Neural crest cell (in vitro differentiated cells): ENCODE data around the gene SUPT6H. TPM values are rescaled to one million over a fixed set of nuclear protein-coding genes. Genes with fewer than 3 reads are reported as not detected.
A peak's percentile ranks its signal among the peaks of the same experiment; 100 is the strongest.
"Not testable (repeated sequence)": the region's sequence is repeated elsewhere in the genome, so short reads cannot be mapped to it uniquely, and the experiment has no call there.

Source experiments
- DNase-seq: peaks from one replicate; pipeline ENCODE4 v3.0.0; 2021; ENCODE audit warnings: low read depth, mixed read lengths, low spot score
- H3K27ac Mint-ChIP-seq: one replicate; pipeline ENCODE4 v1.8.0; 2021; ENCODE audit warnings: mild to moderate bottlenecking, mixed read lengths; ENCODE audit not compliant: unreplicated experiment
- H3K27me3 Mint-ChIP-seq: 2 replicates; pipeline ENCODE4 v1.8.0; 2021; ENCODE audit warnings: low read depth, mild to moderate bottlenecking, mixed read lengths
- H3K36me3 Mint-ChIP-seq: 2 replicates; pipeline ENCODE4 v1.8.0; 2021; ENCODE audit warnings: low read depth, mild to moderate bottlenecking, mixed read lengths
- H3K4me1 Mint-ChIP-seq: 2 replicates; pipeline ENCODE4 v1.8.0; 2021; ENCODE audit warnings: mixed read lengths
- H3K4me3 Mint-ChIP-seq: one replicate; pipeline ENCODE4 v1.8.0; 2021; ENCODE audit warnings: mild to moderate bottlenecking, mixed read lengths
- H3K9me3 Mint-ChIP-seq: 2 replicates; pipeline ENCODE4 v1.8.0; 2021; ENCODE audit warnings: mixed read lengths
- total RNA-seq: library from RNA; stranded (reverse); gene quantifications from 2 replicates; pipeline ENCODE4 v1.2.1, GENCODE V29; 2021
- TF ChIP-seq, protein P1 (sequence below): fragments of 200-600 bp; sonication (generic); conservative IDR thresholded peaks from 2 replicates; pipeline ENCODE4 v1.5.0; 2021; ENCODE audit warnings: antibody characterized with exemption, mild to moderate bottlenecking

The SUPT6H gene
- total RNA-seq, 1 donor from 2014 or later, result 70.0 TPM

DNA sequence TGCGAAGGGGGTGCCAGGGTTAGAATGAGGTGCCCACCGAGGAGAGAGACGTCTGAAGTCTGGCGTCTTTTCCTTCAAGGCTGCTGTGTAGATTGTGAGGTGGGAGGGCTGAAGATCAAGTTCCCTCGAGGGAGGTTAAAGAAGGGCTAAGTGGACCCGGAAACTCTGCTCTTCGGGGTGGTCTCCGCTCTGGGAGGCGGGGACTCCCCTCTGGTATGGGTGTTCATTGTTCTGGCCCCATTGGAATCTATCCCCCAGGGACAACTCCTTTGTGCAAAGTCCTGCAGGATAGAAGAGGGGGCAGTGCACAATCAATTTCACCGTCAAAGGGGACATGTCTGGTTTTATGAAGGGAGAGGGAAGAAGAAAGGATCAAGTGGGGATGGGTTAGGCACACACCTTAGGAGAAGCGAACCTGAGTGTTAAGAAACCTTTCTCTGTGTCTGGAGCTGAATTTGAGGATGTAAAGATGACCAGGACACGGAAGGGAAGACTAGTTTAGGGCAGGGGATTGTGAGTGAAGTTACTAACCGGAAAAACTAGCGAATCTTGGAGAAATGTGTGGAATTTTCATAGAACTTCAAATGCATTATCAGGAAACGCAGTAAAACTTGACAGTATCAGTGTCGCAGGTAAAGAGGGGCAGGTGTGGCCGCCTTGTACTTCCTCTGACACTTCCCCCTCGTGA is 56.5 kb downstream of the SUPT6H start:
- Mint-ChIP-seq H3K36me3 (peaks cover 30% of the 10 kb centered on the region), H3K9me3 (no peaks in the 10 kb centered on the region), H3K27me3 (peaks cover 8% of the 10 kb centered on the region), H3K4me1 (peaks cover 63% of the 10 kb centered on the region), H3K27ac (peak overlapping the region; percentile 98), H3K4me3 (peak overlapping the region; percentile 87)
- TF ChIP-seq, protein P1, sequence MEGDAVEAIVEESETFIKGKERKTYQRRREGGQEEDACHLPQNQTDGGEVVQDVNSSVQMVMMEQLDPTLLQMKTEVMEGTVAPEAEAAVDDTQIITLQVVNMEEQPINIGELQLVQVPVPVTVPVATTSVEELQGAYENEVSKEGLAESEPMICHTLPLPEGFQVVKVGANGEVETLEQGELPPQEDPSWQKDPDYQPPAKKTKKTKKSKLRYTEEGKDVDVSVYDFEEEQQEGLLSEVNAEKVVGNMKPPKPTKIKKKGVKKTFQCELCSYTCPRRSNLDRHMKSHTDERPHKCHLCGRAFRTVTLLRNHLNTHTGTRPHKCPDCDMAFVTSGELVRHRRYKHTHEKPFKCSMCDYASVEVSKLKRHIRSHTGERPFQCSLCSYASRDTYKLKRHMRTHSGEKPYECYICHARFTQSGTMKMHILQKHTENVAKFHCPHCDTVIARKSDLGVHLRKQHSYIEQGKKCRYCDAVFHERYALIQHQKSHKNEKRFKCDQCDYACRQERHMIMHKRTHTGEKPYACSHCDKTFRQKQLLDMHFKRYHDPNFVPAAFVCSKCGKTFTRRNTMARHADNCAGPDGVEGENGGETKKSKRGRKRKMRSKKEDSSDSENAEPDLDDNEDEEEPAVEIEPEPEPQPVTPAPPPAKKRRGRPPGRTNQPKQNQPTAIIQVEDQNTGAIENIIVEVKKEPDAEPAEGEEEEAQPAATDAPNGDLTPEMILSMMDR, result no peak
- DNase-seq, result no peak

DNA sequence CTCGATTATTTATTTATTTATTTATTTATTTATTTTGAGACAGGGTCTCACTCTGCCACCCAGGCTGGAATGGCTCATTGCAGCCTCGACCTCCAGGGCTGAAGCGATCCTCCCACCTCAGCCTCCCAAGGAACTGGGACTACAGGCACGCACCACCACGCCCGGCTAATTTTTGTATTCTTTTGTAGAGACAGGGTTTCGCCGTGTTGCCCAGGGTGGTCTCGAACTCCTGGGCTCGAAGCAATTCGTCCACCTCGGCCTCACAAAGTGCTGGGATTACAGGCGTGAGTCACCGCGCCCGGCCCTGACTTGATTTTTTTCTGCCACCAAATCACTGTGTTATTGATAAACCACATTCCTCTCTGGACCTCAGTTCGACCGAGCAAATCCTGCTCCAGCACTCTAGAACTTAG is 57.0 kb downstream of the SUPT6H start:
- H3K36me3 Mint-ChIP-seq, result peaks cover 26% of the 10 kb centered on the region
- H3K4me1 Mint-ChIP-seq, result peaks cover 67% of the 10 kb centered on the region
- peak; percentile 18 for DNase-seq
- H3K27me3 Mint-ChIP-seq, result peaks cover 8% of the 10 kb centered on the region
- TF ChIP-seq, protein P1, result no peak
- peak overlapping the region; percentile 98 for H3K27ac Mint-ChIP-seq
- peak overlapping the region; percentile 100 for H3K4me3 Mint-ChIP-seq
- no peaks in the 10 kb centered on the region for H3K9me3 Mint-ChIP-seq

DNA sequence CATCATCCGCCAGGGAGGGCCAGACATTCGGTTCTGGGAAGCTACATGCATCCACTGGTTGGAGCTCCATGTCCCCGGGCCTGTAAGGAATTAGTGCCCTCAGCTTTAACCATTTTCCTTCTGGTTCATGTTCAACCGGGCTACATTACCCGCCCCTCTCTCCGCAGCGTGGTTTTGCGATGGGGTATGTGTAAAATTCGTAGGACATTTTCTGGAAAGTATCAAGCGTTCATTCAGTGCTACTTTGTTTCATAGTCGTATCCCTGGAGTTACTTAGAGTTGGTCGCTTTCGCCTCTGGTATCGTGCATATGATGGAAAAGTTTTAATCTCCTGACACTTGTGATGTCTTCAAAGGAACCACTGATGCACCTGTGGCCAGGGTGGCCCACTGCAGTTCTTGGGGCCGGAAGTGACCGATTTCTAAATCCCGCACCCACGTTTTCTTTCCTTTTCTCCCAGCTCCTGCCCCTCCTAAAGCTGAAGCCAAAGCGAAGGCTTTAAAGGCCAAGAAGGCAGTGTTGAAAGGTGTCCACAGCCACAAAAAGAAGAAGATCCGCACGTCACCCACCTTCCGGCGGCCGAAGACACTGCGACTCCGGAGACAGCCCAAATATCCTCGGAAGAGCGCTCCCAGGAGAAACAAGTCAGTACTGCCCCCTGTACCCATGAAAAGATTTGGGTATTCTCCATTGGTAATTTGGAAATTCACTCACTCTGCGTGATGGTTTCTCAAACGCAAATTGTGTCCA is 58.4 kb downstream of the SUPT6H start:
- Mint-ChIP-seq H3K4me1 (peaks cover 78% of the 10 kb centered on the region), H3K9me3 (no peaks in the 10 kb centered on the region), H3K36me3 (peaks cover 23% of the 10 kb centered on the region), H3K27ac (peak overlapping the region; percentile 98), H3K4me3 (peak overlapping the region; percentile 100), H3K27me3 (peaks cover 14% of the 10 kb centered on the region)
- TF ChIP-seq, protein P1, result peak; percentile 32
- no peak for DNase-seq

DNA sequence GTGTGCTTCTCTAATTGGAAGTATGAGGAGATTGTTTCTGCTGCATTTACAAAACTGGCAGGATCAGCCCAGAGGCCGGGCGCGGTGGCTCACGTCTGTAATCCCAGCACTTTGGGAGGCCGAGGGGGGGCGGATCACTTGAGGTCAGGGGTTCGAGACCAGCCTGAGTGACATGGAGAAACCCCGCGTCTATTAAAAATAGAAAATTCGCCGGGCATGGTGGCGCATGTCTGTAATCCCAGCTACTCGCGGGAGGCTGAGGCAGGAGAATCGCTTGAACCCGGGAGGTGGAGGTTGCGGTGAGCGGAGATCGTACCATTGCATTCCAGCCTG is 59.0 kb downstream of the SUPT6H start:
- not testable (repeated sequence) for H3K9me3 Mint-ChIP-seq
- peak overlapping the region; percentile 98 for H3K27ac Mint-ChIP-seq
- peaks cover 23% of the 10 kb centered on the region for H3K36me3 Mint-ChIP-seq

DNA sequence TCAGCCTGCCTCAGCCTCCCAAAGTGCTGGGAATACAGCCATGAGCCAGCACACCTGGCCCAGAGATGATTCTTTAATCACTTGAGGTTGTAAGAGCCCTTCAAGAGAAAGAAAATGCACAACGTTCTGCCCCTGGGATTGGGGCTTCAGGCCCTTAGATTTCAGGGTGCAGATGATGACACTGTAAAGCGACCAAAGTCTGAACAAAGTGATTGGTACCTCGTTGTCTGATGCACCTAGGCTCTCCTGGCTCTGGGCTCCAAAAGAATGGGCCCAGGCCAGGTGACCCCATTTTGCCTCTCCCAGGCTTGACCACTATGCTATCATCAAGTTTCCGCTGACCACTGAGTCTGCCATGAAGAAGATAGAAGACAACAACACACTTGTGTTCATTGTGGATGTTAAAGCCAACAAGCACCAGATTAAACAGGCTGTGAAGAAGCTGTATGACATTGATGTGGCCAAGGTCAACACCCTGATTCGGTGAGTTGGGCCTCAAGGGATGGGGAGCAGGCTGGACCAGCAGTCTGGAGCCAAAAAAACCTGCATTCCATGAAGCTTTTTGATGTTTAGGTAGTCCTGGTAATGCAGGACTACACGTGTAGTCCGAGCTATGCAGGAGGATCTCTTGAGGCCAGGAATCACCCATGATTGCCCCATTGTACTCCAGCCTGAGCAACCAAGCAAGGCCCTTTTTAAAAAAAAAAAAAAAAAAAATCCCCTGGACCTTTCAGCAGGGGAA is 60.6 kb downstream of the SUPT6H start:
- TF ChIP-seq, protein P1, result no peak
- H3K36me3 Mint-ChIP-seq, result peaks cover 23% of the 10 kb centered on the region
- peaks cover 27% of the 10 kb centered on the region for H3K27me3 Mint-ChIP-seq
- H3K4me1 Mint-ChIP-seq, result peaks cover 79% of the 10 kb centered on the region
- H3K27ac Mint-ChIP-seq, result no peak overlapping the region
- H3K9me3 Mint-ChIP-seq, result no peaks in the 10 kb centered on the region
- DNase-seq, result no peak
- H3K4me3 Mint-ChIP-seq, result peak overlapping the region; percentile 100

More for the DNA sequence above, 59.0 kb downstream of the SUPT6H start:
- Mint-ChIP-seq H3K4me3 (peak overlapping the region; percentile 100), H3K27me3 (peaks cover 16% of the 10 kb centered on the region), H3K4me1 (peaks cover 76% of the 10 kb centered on the region)
- DNase-seq, result not testable (repeated sequence)
